Activated T-cell treated with anti-CD3 and anti-CD28 coated beads, Interleukin-2, amount 50 U/mL, for 48 hours (primary cell): ENCODE data around the gene TMEM91.
A peak's percentile ranks its signal among the peaks of the same experiment; 100 is the strongest.
"Not testable (repeated sequence)": the region's sequence is repeated elsewhere in the genome, so short reads cannot be mapped to it uniquely, and the experiment has no call there.

Experiments
- DNase-seq, 2 experiments: peaks; one replicate each; pipeline ENCODE4 v3.0.0-alpha.2; 2020

TMEM91 gene

GRCh38 chr19:41376241-41376997 is at the start of gene TMEM91:
Gene TMEM91, plus strand, starts transcription at chr19:41376533. Its CDS starts 1,777 bp downstream, at chr19:41378310.
- DNase-seq: peak; percentile 41 to 46

GRCh38 chr19:41327076-41327575 is 49.2 kb upstream of the TMEM91 start:
- no peak for DNase-seq

GRCh38 chr19:41327576-41328156 is 48.7 kb upstream of the TMEM91 start:
- DNase-seq: peak; percentile 91 to 94

- peak in 1 of 2 experiments; percentile 72 for DNase-seq
Measured at GRCh38 chr19:41328157-41328841, 48.0 kb upstream of the TMEM91 start.

GRCh38 chr19:41328842-41329225 is 47.5 kb upstream of the TMEM91 start:
- DNase-seq: no peak

GRCh38 chr19:41330481-41330880 is 45.9 kb upstream of the TMEM91 start:
- DNase-seq: no peak

GRCh38 chr19:41330946-41331678 is 45.2 kb upstream of the TMEM91 start:
- no peak for DNase-seq

- DNase-seq: no peak
Measured at GRCh38 chr19:41332000-41332399, 44.3 kb upstream of the TMEM91 start.

GRCh38 chr19:41332468-41332867 is 43.9 kb upstream of the TMEM91 start:
- no peak for DNase-seq

GRCh38 chr19:41334793-41335192 is 41.5 kb upstream of the TMEM91 start:
- DNase-seq: no peak

GRCh38 chr19:41335467-41335866 is 40.9 kb upstream of the TMEM91 start:
- DNase-seq: no peak

- no peak for DNase-seq
Measured at GRCh38 chr19:41339936-41340335, 36.4 kb upstream of the TMEM91 start.

- no peak for DNase-seq
Measured at GRCh38 chr19:41341669-41342490, 34.5 kb upstream of the TMEM91 start.

GRCh38 chr19:41344162-41344561 is 32.2 kb upstream of the TMEM91 start:
- no peak for DNase-seq

GRCh38 chr19:41346916-41347315 is 29.4 kb upstream of the TMEM91 start:
- DNase-seq: not testable (repeated sequence)

GRCh38 chr19:41350735-41351338 is 25.5 kb upstream of the TMEM91 start:
- DNase-seq: no peak

GRCh38 chr19:41351339-41352245 is 24.7 kb upstream of the TMEM91 start:
- peak; percentile 88 to 89 for DNase-seq

- DNase-seq: no peak
Measured at GRCh38 chr19:41352279-41352608, 24.1 kb upstream of the TMEM91 start.

- DNase-seq: peak; percentile 85 to 89
Measured at GRCh38 chr19:41352609-41353465, 23.5 kb upstream of the TMEM91 start.
